Measurements from ENCODE around the gene ATP5ME. TPM values are rescaled to one million over a fixed set of nuclear protein-coding genes. Genes with fewer than 3 reads are reported as not detected.
A peak's percentile ranks its signal among the peaks of the same experiment; 100 is the strongest.
"Not testable (repeated sequence)": the region's sequence is repeated elsewhere in the genome, so short reads cannot be mapped to it uniquely, and the experiment has no call there.

Gene ATP5ME
- total RNA-seq, 1 donor from 2014 or later = 69.9 TPM

DNA sequence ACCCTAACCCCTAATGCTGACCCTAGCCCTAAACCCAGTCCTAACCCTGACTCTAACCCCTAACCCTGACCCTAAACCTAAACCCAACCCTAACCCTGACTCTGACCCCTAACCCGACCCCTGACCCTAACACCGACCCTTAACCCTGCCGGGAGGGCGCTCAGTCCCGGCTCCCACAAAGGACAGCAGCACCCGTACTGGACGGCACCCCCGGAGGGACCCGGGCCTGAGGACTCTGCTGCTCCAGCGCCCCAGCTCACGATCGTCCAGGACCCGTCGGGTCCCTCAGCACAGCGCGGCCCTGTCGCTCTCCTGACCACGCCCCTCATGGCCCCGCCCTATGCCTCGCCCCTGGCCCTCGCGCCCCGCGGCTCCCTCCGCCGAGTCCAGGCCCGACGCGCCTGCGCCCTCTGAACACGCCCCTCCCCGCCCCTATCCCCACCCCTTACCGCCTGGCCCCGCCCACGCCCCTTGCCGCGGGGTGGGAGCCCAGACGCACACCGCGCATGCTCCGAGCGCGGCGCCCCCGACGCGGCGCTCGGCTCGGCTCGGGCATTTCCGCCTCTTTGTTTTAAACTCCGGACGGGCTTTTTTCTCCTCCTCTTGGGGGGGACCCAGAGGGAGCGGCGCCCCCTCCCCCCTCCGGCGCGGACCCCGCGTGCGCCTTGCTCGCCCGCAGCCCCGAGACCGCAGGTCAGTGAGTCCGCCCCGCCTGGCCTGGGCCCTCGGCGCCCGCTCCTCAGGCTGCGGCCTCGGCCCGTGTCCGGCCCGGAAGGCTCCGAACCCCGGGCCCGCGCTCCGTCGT, 31.4 kb upstream of the ATP5ME start, which contains the start of gene PCGF3:
Gene PCGF3, plus strand, starts transcription at position 555 of the 805 bp plus-strand sequence. CDS start 27,849 bp downstream, outside the sequence.
- DNase-seq (ENCODE audit: low read depth) = peak; percentile 95

- DNase-seq (ENCODE audit: low read depth) = no peak
These were observed 30.8 kb upstream of the ATP5ME start for GRCh38 chr4:704971-705277.

- DNase-seq (ENCODE audit: low read depth) = no peak
These were observed 30.3 kb upstream of the ATP5ME start for GRCh38 chr4:704198-704891.

- DNase-seq (ENCODE audit: low read depth) = no peak
These were observed 29.5 kb upstream of the ATP5ME start for GRCh38 chr4:703336-704197.

DNA sequence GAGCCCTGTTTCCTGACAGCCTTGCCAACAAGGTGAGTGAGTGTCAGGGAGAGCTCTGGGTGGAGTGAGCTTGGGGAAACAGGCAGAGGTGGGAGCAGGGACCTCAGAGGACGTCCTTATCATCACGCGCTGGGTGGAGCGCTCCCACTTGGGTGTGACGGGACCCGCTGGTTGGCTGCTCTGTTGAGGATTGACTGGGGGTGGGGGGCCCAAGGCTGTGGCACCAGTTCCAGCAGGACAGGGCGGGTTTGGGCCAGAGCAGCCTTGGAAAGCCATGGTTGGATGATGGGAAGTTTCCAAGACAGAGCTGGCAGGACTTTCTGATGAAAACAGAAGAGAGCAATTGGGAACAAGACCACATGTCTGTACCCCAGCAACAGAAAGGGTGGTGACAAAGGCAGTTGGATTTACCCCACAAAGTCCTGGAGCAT, 28.6 kb upstream of the ATP5ME start:
- DNase-seq (ENCODE audit: low read depth) = no peak

DNA sequence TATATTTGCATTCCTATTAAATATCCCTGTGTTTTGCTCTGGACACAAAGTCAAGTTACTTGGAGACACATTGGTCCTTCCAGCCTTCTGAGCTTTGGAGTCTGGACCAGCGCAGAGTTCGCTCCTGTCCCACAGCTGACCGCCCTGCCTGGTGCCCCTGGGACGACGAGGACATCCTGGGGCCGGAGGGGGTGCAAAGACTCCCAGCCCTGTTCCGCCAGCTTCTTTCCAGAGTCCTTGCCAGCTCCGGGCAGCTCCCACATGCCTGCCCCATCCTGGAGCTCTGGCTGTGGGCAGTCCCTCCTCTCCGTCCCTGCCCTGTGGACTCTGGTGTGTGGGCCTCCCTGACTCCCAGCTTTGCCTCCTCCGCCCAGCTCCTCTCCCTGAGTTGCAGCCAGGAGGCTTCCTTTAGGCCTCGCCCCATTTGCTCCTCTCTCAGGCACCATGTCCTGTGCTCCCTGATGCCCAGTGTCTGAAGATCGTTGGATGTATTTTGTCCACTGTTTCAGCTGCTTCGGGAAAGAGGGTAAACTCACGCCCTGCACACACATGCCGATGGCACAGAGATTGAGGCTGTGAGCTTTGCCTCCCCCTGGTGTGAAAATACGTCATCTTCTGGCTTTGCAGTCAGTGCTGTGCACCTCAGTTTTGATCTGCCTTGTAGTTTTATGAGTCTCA, 26.6 kb upstream of the ATP5ME start:
- DNase-seq (ENCODE audit: low read depth) = no peak

- no peak for DNase-seq (ENCODE audit: low read depth)
These were observed 25.9 kb upstream of the ATP5ME start for GRCh38 chr4:699816-700580.

DNA sequence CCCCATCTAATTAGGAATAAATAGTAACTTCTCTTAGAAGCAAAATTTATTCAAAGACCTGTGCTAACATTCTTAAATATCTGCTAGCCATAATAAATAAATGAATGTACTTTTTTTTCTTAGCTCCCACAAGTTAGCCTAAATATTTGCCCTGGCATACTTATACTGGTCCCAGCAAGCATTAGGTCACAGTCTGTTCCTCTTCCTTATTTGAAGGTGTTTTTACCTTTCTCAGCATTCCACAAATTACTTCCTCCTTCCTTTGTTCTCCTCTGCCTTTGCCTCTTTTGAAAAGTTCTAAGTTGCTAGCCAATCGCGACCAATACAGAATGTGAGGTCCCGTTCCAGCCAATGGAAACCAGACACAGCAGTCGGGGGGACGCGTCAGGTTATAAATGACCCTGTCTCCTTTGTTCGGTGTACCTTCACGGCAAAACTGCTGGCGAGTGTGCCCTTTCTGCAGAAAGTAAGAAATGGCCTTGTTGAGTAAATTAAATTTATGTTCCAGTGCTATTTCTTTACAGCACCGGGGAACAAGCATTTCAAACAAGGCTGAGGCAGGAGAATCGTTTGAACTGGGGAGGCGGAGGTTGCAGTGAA, 20.4 kb upstream of the ATP5ME start:
- not testable (repeated sequence) for DNase-seq (ENCODE audit: low read depth)

GRCh38 chr4:692771-693554, 18.9 kb upstream of the ATP5ME start:
- DNase-seq (ENCODE audit: low read depth) = peak; percentile 39

DNA sequence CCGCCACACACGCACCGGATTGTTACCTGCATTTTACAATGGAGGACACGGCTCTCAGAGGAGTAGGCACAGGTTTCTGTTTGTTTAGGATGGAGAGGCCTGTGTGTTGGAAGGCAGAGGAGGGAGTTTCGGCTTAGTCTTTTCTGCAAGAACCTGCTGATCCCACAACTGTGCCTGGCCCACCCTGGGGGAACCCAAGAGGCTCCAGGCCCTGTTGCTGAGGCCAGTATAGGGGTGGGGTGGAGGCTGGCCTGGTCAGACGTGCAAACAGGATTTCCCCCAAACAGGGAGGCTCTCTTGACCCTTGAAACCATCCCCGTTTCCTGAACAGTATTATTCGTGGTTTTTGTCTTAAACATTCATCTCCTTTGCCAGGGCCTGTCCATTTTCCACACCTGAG, 15.6 kb upstream of the ATP5ME start:
- no peak for DNase-seq (ENCODE audit: low read depth)

GRCh38 chr4:688854-689681, 15.0 kb upstream of the ATP5ME start, which contains the start of gene SLC49A3:
Gene SLC49A3, minus strand, starts transcription at chr4:689151. Its CDS starts 24 bp downstream, at chr4:689127.
- no peak for DNase-seq (ENCODE audit: low read depth)

- DNase-seq (ENCODE audit: low read depth) = no peak
These were observed 14.1 kb upstream of the ATP5ME start for GRCh38 chr4:687971-688853.

DNA sequence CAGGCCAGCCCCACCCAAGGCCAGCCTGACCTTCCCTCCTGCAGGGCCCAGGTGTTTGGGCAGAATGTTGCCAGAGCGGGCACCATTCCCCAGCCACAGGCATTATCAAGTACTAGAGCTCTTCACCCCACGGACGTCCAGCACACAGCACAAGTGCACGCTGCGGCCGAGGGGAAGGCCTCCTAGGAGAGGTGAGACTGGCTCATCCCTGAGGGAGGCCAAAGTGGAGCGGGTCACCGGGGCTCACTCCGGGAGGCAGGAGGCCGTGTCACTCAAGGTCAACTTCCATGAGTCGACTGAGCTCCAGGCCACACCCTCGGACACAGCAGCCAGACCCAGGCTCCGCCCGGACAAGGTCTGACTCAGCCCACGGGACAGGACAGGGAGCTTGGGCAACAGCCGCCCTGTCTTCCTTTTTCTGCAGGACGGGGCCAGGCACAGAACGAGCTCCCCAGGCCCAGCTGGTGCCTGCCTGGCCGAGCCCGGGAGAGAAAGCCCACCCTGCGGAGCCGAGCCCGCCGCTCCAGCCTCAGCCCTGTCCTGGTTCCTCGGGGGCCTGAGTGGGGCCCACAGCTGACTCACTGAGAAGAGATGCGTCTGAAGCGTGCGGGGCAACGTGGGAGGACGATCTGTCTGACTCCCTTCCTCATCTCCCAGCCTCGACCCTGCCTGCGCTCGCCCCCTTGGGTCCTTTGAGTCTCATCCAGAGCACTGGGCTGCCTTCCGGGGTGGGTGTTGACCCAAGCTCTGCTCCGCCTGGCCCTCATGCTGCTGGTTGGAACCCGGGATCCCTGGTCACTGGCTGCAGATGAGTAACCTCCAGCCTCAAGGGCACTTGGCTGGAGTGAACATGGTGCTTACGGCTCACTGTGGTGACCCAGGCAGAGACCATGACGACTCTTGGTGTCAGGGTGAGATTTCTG, 13.2 kb upstream of the ATP5ME start:
- peak; percentile 96 for DNase-seq (ENCODE audit: low read depth)

GRCh38 chr4:686413-687040, 12.5 kb upstream of the ATP5ME start:
- DNase-seq (ENCODE audit: low read depth) = peak; percentile 44

- DNase-seq (ENCODE audit: low read depth) = peak; percentile 31
These were observed 11.8 kb upstream of the ATP5ME start for GRCh38 chr4:685679-686412.
